Ovary (tissue), 9 donors: ENCODE measurements around the gene TMTC2. TPM values are rescaled to one million over a fixed set of nuclear protein-coding genes. Genes with fewer than 3 reads are reported as not detected.

Experiments used
- DNase-seq, 5 donors: peaks; one replicate each; pipeline ENCODE4 v3.0.0-alpha.2; 2019 to 2020
- H3K27ac ChIP-seq, 2 donors: fragments of 200-600 bp; one replicate each; pipeline versions ENCODE4 v1.5.1 to v1.8.0; 2019 to 2022
- H3K27me3 ChIP-seq: fragments of 200-600 bp; one replicate; pipeline ENCODE4 v1.8.0; 2022
- H3K36me3 ChIP-seq: fragments of 200-600 bp; sonication (generic); one replicate; pipeline ENCODE4 v1.5.1; 2019
- H3K4me1 ChIP-seq: one replicate; pipeline ENCODE4 v1.8.1; 2013; ENCODE audit warnings: mild to moderate bottlenecking, moderate library complexity; ENCODE audit not compliant: insufficient read depth
- H3K4me3 ChIP-seq: fragments of 200-600 bp; sonication (generic); one replicate; pipeline ENCODE4 v1.5.1; 2017
- H3K9me3 ChIP-seq, 2 donors: fragments of 200-600 bp in 1 of 2; sonication (generic) in 1 of 2; one replicate each; pipeline versions ENCODE4 v1.5.1 to v1.8.1; 2013 to 2019; ENCODE audit warnings: mild to moderate bottlenecking in 1 of 2, moderate library complexity in 1 of 2
- CTCF ChIP-seq, 3 donors: fragments of 450-650 bp in 2 of 3; fragments of 200-600 bp in 1 of 3; IDR thresholded peaks; one replicate each; pipeline versions ENCODE4 v1.5.1 to v1.8.0; 2016 to 2022; ENCODE audit warnings: antibody characterized with exemption in 3 of 3, mild to moderate bottlenecking in 1 of 3
- EP300 ChIP-seq: sonication (generic); formaldehyde crosslinking; IDR thresholded peaks from one replicate; pipeline ENCODE4 v1.6.1; 2017; ENCODE audit warnings: antibody characterized with exemption
- POLR2A ChIP-seq: fragments of 450-650 bp; IDR thresholded peaks from one replicate; pipeline ENCODE4 v1.6.1; 2017; ENCODE audit warnings: antibody characterized with exemption, mild to moderate bottlenecking, moderate library complexity
- WGBS, 3 donors: extraction: QIAGEN DNeasy Blood & Tissue Kit in 1 of 3; methylation state at CpG; one replicate each; pipeline versions ENCODE4 v1.1.5 to v1.1.7; 2013 to 2017; 5-methylcytosine and 5-hydroxymethylcytosine counted together
- intact Hi-C, 4 donors: fragments of 100-400 bp; cut with DNase I; formaldehyde crosslinking; loops; one replicate each; pipeline versions ENCODE4 v1.11.0 to v1.15.1; 2022 to 2023
- polyA plus RNA-seq, 2 donors: library from polyadenylated mRNA; stranded (reverse); fragments of 200-250 nt in 1 of 2; fragments of 350-450 nt in 1 of 2; fragmentation: Illumina TruSeq in 1 of 2; extraction: RNeasy Lipid Tissue Mini Kit (QIAGEN cat#74804) in 1 of 2; gene quantifications; one replicate each; pipeline ENCODE4 v1.2.3, GENCODE V29; 2013 to 2014
- total RNA-seq, 7 donors: library from RNA; depleted of rRNA in 2 of 7; stranded (reverse); fragments of >200 nt in 2 of 7; fragmentation: NEBNext Ultra II Directional in 3 of 7; extraction: Animal tissue kit (Norgen Biotek cat#: 25700) in 3 of 7; gene quantifications; one replicate each; pipeline versions ENCODE4 v1.1.0 to v1.2.4, GENCODE V29; 2016 to 2023
- donor health status: DM: no; HTN: no; CAD: no; lungs with moderate emphysema.
- donor health status: DM: no; HTN: no; CAD: no.
- donor health status: Bipolar disorder and iron deficiency.
- donor health status: DM: yes; HTN: yes; CAD: no.
- donor health status: DM: no; HTN: no; CAD: no.
- donor health status: DM: yes; HTN: yes; CAD: no.

The TMTC2 gene
- total and polyA plus RNA-seq, 9 donors = 2.0 to 22.6 (median 5.6) TPM

GRCh38 chr12:82673698-82674097 is 13.0 kb upstream of the TMTC2 start:
- intact Hi-C loops = no loop called here
- Histone ChIP-seq H3K36me3 (no peaks in the 10 kb centered on the region), H3K27ac (no peak overlapping the region), H3K27me3 (no peaks in the 10 kb centered on the region), H3K4me1 (no peaks in the 10 kb centered on the region), H3K4me3 (no peak overlapping the region), H3K9me3 (no peaks in the 10 kb centered on the region)
- no peak for DNase-seq
- WGBS, 3 donors = 79 to 88% (median 82%) methylated on average over 1 of the region's 1 CpG
- no peak for TF ChIP-seq POLR2A
- TF ChIP-seq EP300 = no peak
- no peak for TF ChIP-seq CTCF (IDR thresholded peaks at IDR 0.05)

GRCh38 chr12:82675246-82675645 is 11.5 kb upstream of the TMTC2 start:
- intact Hi-C loops = no loop called here
- Histone ChIP-seq H3K4me3 (no peak overlapping the region), H3K4me1 (no peaks in the 10 kb centered on the region), H3K27me3 (no peaks in the 10 kb centered on the region), H3K27ac (no peak overlapping the region), H3K36me3 (no peaks in the 10 kb centered on the region), H3K9me3 (no peaks in the 10 kb centered on the region)
- WGBS, 3 donors = 83 to 91% (median 87%) methylated on average over 3 of the region's 3 CpGs
- DNase-seq = no peak
- TF ChIP-seq POLR2A (no peak), EP300 (no peak), CTCF (IDR thresholded peaks at IDR 0.05) (no peak)

GRCh38 chr12:82682326-82682725 is 4.4 kb upstream of the TMTC2 start:
- TF ChIP-seq CTCF (IDR thresholded peaks at IDR 0.05) (no peak), POLR2A (no peak), EP300 (no peak)
- DNase-seq = no peak
- no peaks in the 10 kb centered on the region for H3K27me3 ChIP-seq
- H3K9me3 ChIP-seq = no peaks in the 10 kb centered on the region
- no peaks in the 10 kb centered on the region for H3K4me1 ChIP-seq
- 52 to 60% (median 58%) methylated on average over 1 of the region's 1 CpG for WGBS, 3 donors
- H3K4me3 ChIP-seq = no peak overlapping the region
- H3K27ac ChIP-seq = no peak overlapping the region
- intact Hi-C loops = no loop called here
- no peaks in the 10 kb centered on the region for H3K36me3 ChIP-seq

GRCh38 chr12:82682851-82683261 is 3.9 kb upstream of the TMTC2 start:
- no peak for TF ChIP-seq POLR2A
- H3K4me3 ChIP-seq = no peak overlapping the region

GRCh38 chr12:82685790-82686167 is 927 bp upstream of the TMTC2 start:
- intact Hi-C loops = no loop called here

More at GRCh38 chr12:82682851-82683261, 3.9 kb upstream of the TMTC2 start:
- Histone ChIP-seq H3K27ac (no peak overlapping the region), H3K36me3 (no peaks in the 10 kb centered on the region), H3K4me1 (no peaks in the 10 kb centered on the region), H3K27me3 (no peaks in the 10 kb centered on the region), H3K9me3 (no peaks in the 10 kb centered on the region)
- DNase-seq = no peak
- 35 to 39% (median 35%) methylated on average over 4 of the region's 4 CpGs for WGBS, 3 donors
- intact Hi-C loops = no loop called here

More at GRCh38 chr12:82685790-82686167, 927 bp upstream of the TMTC2 start:
- Histone ChIP-seq H3K4me1 (no peaks in the 10 kb centered on the region), H3K9me3 (no peaks in the 10 kb centered on the region), H3K4me3 (peak overlapping the region; percentile 96), H3K36me3 (no peaks in the 10 kb centered on the region), H3K27me3 (no peaks in the 10 kb centered on the region), H3K27ac (peak overlapping the region; percentile 87 to 93)
- peak; percentile 92 to 96 (median 93) for DNase-seq
- TF ChIP-seq EP300 (no peak), CTCF (IDR thresholded peaks at IDR 0.05) (peak; percentile 65 to 84 (median 79))
- WGBS, 3 donors = 0 to 1% (median 0%) methylated on average over 11 of the region's 11 CpGs
